H1 (cell line): ENCODE measurements around the gene SMYD3.

Experiments used
- CREB1 ChIP-seq: IDR thresholded peaks from 2 replicates; pipeline ENCODE4 v1.6.1; 2012; ENCODE audit warnings: inconsistent platforms
- JUN ChIP-seq: IDR thresholded peaks from 2 replicates; pipeline ENCODE4 v1.6.1; 2011; ENCODE audit warnings: low read depth, mild to moderate bottlenecking, improper control_type of control experiment, low read length
- RAD21 ChIP-seq, 2 experiments: IDR thresholded peaks in 1 of 2; conservative IDR thresholded peaks in 1 of 2; 2 replicates each; pipeline ENCODE4 v1.6.1; 2011; ENCODE audit warnings: low read depth in 2 of 2, low read length in 2 of 2, improper control_type of control experiment in 1 of 2, inconsistent platforms in 1 of 2, mild to moderate bottlenecking in 1 of 2, moderate library complexity in 1 of 2
- SP1 ChIP-seq: IDR thresholded peaks from 2 replicates; pipeline ENCODE4 v1.6.1; 2011; ENCODE audit warnings: low read depth, low read length
- TCF12 ChIP-seq: IDR thresholded peaks from 2 replicates; pipeline ENCODE4 v1.6.1; 2011; ENCODE audit warnings: low read depth, mild to moderate bottlenecking, low read length
- TF ChIP-seq, protein P1 (sequence below), 3 experiments: IDR thresholded peaks; 1 replicate in 2 of 3; 2 replicates in 1 of 3; pipeline versions ENCODE4 v1.5.1 to v1.6.1; 2011; ENCODE audit warnings: low read length in 3 of 3, mild to moderate bottlenecking in 3 of 3, inconsistent platforms in 2 of 3, low read depth in 1 of 3, moderate library complexity in 1 of 3; ENCODE audit not compliant: insufficient read depth in 1 of 3; ENCODE audit errors: control extremely low read depth in 1 of 3
- TF ChIP-seq, protein P2 (sequence below): IDR thresholded peaks from 2 replicates; pipeline ENCODE4 v1.6.1; 2011; ENCODE audit warnings: low read depth, mild to moderate bottlenecking, low read length; ENCODE audit not compliant: insufficient read depth

- TF ChIP-seq JUN (no peak), CREB1 (no peak), RAD21 (IDR thresholded peaks at IDR 0.05 in 1 of 2, conservative IDR thresholded peaks at IDR 0.05 in 1 of 2; ENCODE audit: low read depth in 2 of 2, low read length in 2 of 2) (no peak), TCF12 (no peak), SP1 (no peak)
- TF ChIP-seq, protein P1, sequence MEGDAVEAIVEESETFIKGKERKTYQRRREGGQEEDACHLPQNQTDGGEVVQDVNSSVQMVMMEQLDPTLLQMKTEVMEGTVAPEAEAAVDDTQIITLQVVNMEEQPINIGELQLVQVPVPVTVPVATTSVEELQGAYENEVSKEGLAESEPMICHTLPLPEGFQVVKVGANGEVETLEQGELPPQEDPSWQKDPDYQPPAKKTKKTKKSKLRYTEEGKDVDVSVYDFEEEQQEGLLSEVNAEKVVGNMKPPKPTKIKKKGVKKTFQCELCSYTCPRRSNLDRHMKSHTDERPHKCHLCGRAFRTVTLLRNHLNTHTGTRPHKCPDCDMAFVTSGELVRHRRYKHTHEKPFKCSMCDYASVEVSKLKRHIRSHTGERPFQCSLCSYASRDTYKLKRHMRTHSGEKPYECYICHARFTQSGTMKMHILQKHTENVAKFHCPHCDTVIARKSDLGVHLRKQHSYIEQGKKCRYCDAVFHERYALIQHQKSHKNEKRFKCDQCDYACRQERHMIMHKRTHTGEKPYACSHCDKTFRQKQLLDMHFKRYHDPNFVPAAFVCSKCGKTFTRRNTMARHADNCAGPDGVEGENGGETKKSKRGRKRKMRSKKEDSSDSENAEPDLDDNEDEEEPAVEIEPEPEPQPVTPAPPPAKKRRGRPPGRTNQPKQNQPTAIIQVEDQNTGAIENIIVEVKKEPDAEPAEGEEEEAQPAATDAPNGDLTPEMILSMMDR (IDR thresholded peaks at IDR 0.05; ENCODE audit: control extremely low read depth in 1 of 3, insufficient read depth in 1 of 3, low read depth in 1 of 3, low read length in 3 of 3) = no peak
- TF ChIP-seq, protein P2, sequence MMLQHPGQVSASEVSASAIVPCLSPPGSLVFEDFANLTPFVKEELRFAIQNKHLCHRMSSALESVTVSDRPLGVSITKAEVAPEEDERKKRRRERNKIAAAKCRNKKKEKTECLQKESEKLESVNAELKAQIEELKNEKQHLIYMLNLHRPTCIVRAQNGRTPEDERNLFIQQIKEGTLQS = no peak
These were observed 307.9 kb downstream of the SMYD3 start for GRCh38 chr1:246199086-246199645.
